Stimulated activated effector memory CD8-positive, alpha-beta T cell treated with anti-CD3 and anti-CD28 coated beads, Interleukin-12 subunit alpha, Interleukin-12 subunit beta, amount 100 ng/mL, for 72 hours (primary cell): ENCODE data around the gene FRAT1.

ENCODE experiments used
- ATAC-seq: fragments of 150-1000 bp; cut with Tn5 transposase; 2 replicates; pipeline ENCODE4 v1.10.0; 2021
- DNase-seq, 2 donors: peaks; one replicate each; pipeline ENCODE4 v3.0.0; 2021 to 2022; ENCODE audit warnings: low spot score in 2 of 2
- H3K27ac Mint-ChIP-seq: one replicate; pipeline ENCODE4 v1.8.0; 2022; ENCODE audit warnings: mild to moderate bottlenecking, mixed read lengths
- H3K36me3 Mint-ChIP-seq: one replicate; pipeline ENCODE4 v1.8.0; 2022; ENCODE audit warnings: mild to moderate bottlenecking, mixed read lengths
- H3K4me1 Mint-ChIP-seq: one replicate; pipeline ENCODE4 v1.8.0; 2022; ENCODE audit warnings: mixed read lengths
- H3K4me3 Mint-ChIP-seq: one replicate; pipeline ENCODE4 v1.8.0; 2022; ENCODE audit warnings: mild to moderate bottlenecking, mixed read lengths
- H3K9me3 Mint-ChIP-seq: one replicate; pipeline ENCODE4 v1.8.0; 2022; ENCODE audit warnings: mixed read lengths

Gene FRAT1

GRCh38 chr10:97365761-97366351 is 46.8 kb downstream of the FRAT1 start:
- Mint-ChIP-seq H3K4me1 (no peaks in the 10 kb centered on the region), H3K4me3 (no peak overlapping the region), H3K36me3 (peaks cover 69% of the 10 kb centered on the region), H3K9me3 (no peaks in the 10 kb centered on the region), H3K27ac (no peak overlapping the region)
- DNase-seq (no peak), ATAC-seq (no peak)

GRCh38 chr10:97366572-97366971 is 47.5 kb downstream of the FRAT1 start:
- no peak for ATAC-seq
- no peak overlapping the region for H3K27ac Mint-ChIP-seq

GRCh38 chr10:97367126-97367649 is 48.1 kb downstream of the FRAT1 start:
- Mint-ChIP-seq H3K4me3 (no peak overlapping the region), H3K9me3 (no peaks in the 10 kb centered on the region), H3K4me1 (peaks cover 4% of the 10 kb centered on the region), H3K36me3 (peaks cover 81% of the 10 kb centered on the region), H3K27ac (no peak overlapping the region)
- no peak for DNase-seq
- ATAC-seq, result no peak

More at GRCh38 chr10:97366572-97366971, 47.5 kb downstream of the FRAT1 start:
- DNase-seq, result no peak
- peaks cover 4% of the 10 kb centered on the region for H3K4me1 Mint-ChIP-seq
- H3K36me3 Mint-ChIP-seq, result peaks cover 75% of the 10 kb centered on the region
- no peaks in the 10 kb centered on the region for H3K9me3 Mint-ChIP-seq
- H3K4me3 Mint-ChIP-seq, result no peak overlapping the region
